Heart left ventricle (tissue), 16 donors: ENCODE results near the gene SLC2A9. TPM values are rescaled to one million over a fixed set of nuclear protein-coding genes. Genes with fewer than 3 reads are reported as not detected.

Source experiments
- ATAC-seq, 4 donors: fragments of 200-7000 bp; cut with Tn5 transposase; one replicate each; pipeline ENCODE4 v1.9.1; 2020 to 2022; ENCODE audit warnings: moderate library complexity in 4 of 4, mild to moderate bottlenecking in 3 of 4, moderate number of reproducible peaks in 1 of 4
- DNase-seq, 5 donors: peaks; one replicate each; pipeline ENCODE4 v3.0.0-alpha.2; 2020
- H3K27ac ChIP-seq, 12 donors: fragments of 200-600 bp; sonication (generic) in 4 of 12; one replicate each; pipeline versions ENCODE4 v1.5.0 to v1.8.0; 2016 to 2022; ENCODE audit warnings: mild to moderate bottlenecking in 2 of 12
- H3K27me3 ChIP-seq, 9 donors: fragments of 200-600 bp; sonication (generic) in 2 of 9; one replicate each; pipeline versions ENCODE4 v1.5.1 to v1.8.0; 2016 to 2022; ENCODE audit warnings: mild to moderate bottlenecking in 3 of 9
- H3K36me3 ChIP-seq, 9 donors: fragments of 200-600 bp; sonication (generic) in 2 of 9; one replicate each; pipeline versions ENCODE4 v1.5.0 to v1.8.0; 2018 to 2022; ENCODE audit warnings: mild to moderate bottlenecking in 2 of 9
- H3K4me1 ChIP-seq, 12 donors: fragments of 200-600 bp; sonication (generic) in 4 of 12; one replicate each; pipeline versions ENCODE4 v1.5.0 to v1.8.0; 2016 to 2022; ENCODE audit warnings: mild to moderate bottlenecking in 3 of 12
- H3K4me3 ChIP-seq, 12 donors: fragments of 200-600 bp; sonication (generic) in 4 of 12; one replicate each; pipeline versions ENCODE4 v1.5.0 to v1.8.0; 2017 to 2022; ENCODE audit warnings: mild to moderate bottlenecking in 9 of 12, moderate library complexity in 4 of 12
- H3K9me3 ChIP-seq, 12 donors: fragments of 200-600 bp; sonication (generic) in 4 of 12; one replicate each; pipeline versions ENCODE4 v1.5.0 to v1.8.0; 2016 to 2022; ENCODE audit warnings: mild to moderate bottlenecking in 1 of 12
- CTCF ChIP-seq, 12 donors: fragments of 200-600 bp; sonication (generic) in 4 of 12; IDR thresholded peaks; one replicate each; pipeline versions ENCODE4 v1.5.0 to v1.8.0; 2018 to 2022; ENCODE audit warnings: antibody characterized with exemption in 12 of 12, mild to moderate bottlenecking in 5 of 12
- POLR2A ChIP-seq, 2 donors: fragments of 450-650 bp; IDR thresholded peaks; one replicate each; pipeline ENCODE4 v1.6.1; 2017; ENCODE audit warnings: antibody characterized with exemption in 2 of 2, mild to moderate bottlenecking in 2 of 2, moderate library complexity in 2 of 2
- WGBS, 4 donors: extraction: QIAGEN DNeasy Blood & Tissue Kit in 2 of 4; methylation state at CpG; one replicate each; pipeline versions ENCODE4 v1.1.5 to v1.1.7; 2013 to 2018; 5-methylcytosine and 5-hydroxymethylcytosine counted together
- intact Hi-C, 10 donors: fragments of 100-400 bp; cut with DNase I; formaldehyde crosslinking; loops; one replicate each; pipeline versions ENCODE4 v1.11.1 to v1.14.2; 2022
- polyA plus RNA-seq, 2 donors: library from polyadenylated mRNA; stranded (reverse); fragments of 200-250 nt; gene quantifications; one replicate each; pipeline ENCODE4 v1.2.3, GENCODE V29; 2013
- total RNA-seq, 9 donors: library from RNA; depleted of rRNA in 2 of 9; stranded (reverse); fragments of >200 nt in 2 of 9; fragmentation: NEBNext Ultra II Directional in 3 of 9; extraction: Animal tissue kit (Norgen Biotek cat#: 25700) in 3 of 9; gene quantifications; one replicate each; pipeline versions ENCODE4 v1.1.0 to v1.2.4, GENCODE V29; 2016 to 2023
- donor health status: ischemic (EF 13 %, LVEDD 7.1; RV severe dilation, severe dysfunction).
- donor health status: healthy with polysubstance abuse.
- donor health status: DM: no; HTN: yes; CAD: no.
- donor health status: DM: no; HTN: no; CAD: no.
- donor health status: ischemic (EF 25% LVEDD 6.9; RV normal size, moderate dysfunction).
- donor health status: ischemic (EF 25% LVEDD 5.7; RV mildly dilated, moderate dysfunction).
- donor health status: healthy.
- donor health status: DM: yes; HTN: yes; CAD: no.
- donor health status: ischemic (EF 35%, LVEDD 5.7; RV mildly dilated, moderate dysfunction).
- donor health status: nonischemic (EF 11% LVEDD 7.7; RV severe dilation, severe dysfunction).
- donor health status: DM: yes; HTN: yes; CAD: no.
- donor health status: PGD.
- donor health status: ischemic (EF 29% LVEDD 5.4; RV normal size, mild dysfunction).
- donor health status: nonischemic (EF 23%, LVEDD 6.1; RV moderate dilation, normal function).

SLC2A9 gene
- total and polyA plus RNA-seq, 11 donors = 1.6 to 15.1 (median 5.1) TPM

- H3K27me3 ChIP-seq = no peaks in the 10 kb centered on the region
- no peak overlapping the region for H3K4me3 ChIP-seq
- peaks cover 0 to 9% (median 0%) of the 10 kb centered on the region in 12 donors for H3K9me3 ChIP-seq
- 83 to 91% (median 87%) methylated on average over 3 of the region's 3 CpGs for WGBS, 4 donors
- TF ChIP-seq POLR2A (IDR thresholded peaks at IDR 0.05) (no peak), CTCF (IDR thresholded peaks at IDR 0.05) (no peak)
- no peaks in the 10 kb centered on the region for H3K4me1 ChIP-seq
- no peaks in the 10 kb centered on the region for H3K36me3 ChIP-seq
- no peak overlapping the region for H3K27ac ChIP-seq
- DNase-seq (no peak), ATAC-seq (no peak)
- intact Hi-C loops = no loop called here
Measured at GRCh38 chr4:9861561-9861960, 159.7 kb downstream of the SLC2A9 start.

DNA sequence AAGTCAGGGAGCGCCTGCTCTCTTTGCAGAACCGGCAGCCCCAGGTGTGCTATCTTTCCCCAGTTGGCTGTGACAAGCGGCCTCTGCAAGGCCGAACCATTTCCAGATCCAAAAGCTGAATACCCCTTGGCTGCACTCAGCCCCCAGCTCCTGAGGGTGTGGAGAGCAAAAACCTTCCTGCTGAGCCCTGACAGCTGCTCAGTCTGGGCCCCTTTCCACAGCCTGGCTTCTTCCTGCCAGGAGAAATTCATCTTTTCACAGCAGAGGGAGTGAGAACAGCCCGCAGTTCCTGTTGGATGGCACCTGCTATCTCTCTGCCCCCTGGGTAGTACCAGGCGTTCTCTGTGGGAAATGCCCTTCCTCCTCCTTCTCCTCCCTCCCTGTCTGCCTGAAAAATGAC is 161.5 kb downstream of the SLC2A9 start:
- intact Hi-C loops = no loop called here
- ATAC-seq = no peak
- 68 to 75% (median 72%) methylated on average over 6 of the region's 6 CpGs for WGBS, 4 donors

GRCh38 chr4:9849538-9849920 is 171.8 kb downstream of the SLC2A9 start:
- no peak overlapping the region for H3K27ac ChIP-seq
- H3K4me3 ChIP-seq = no peak overlapping the region
- H3K9me3 ChIP-seq = peaks cover 0 to 16% (median 0%) of the 10 kb centered on the region in 12 donors
- no peak for ATAC-seq
- no peaks in the 10 kb centered on the region for H3K36me3 ChIP-seq
- DNase-seq = no peak
- intact Hi-C loops = no loop called here
- H3K27me3 ChIP-seq = no peaks in the 10 kb centered on the region
- H3K4me1 ChIP-seq = no peaks in the 10 kb centered on the region
- 92 to 98% (median 96%) methylated on average over 2 of the region's 2 CpGs for WGBS, 4 donors
- no peak for TF ChIP-seq CTCF (IDR thresholded peaks at IDR 0.05)
- TF ChIP-seq POLR2A (IDR thresholded peaks at IDR 0.05) = no peak

More for the DNA sequence above, 161.5 kb downstream of the SLC2A9 start:
- Histone ChIP-seq H3K9me3 (peaks cover 0 to 25% (median 3%) of the 10 kb centered on the region in 12 donors), H3K27me3 (no peaks in the 10 kb centered on the region), H3K36me3 (no peaks in the 10 kb centered on the region), H3K27ac (no peak overlapping the region), H3K4me3 (no peak overlapping the region), H3K4me1 (no peaks in the 10 kb centered on the region)
- no peak for TF ChIP-seq CTCF (IDR thresholded peaks at IDR 0.05)
- no peak for TF ChIP-seq POLR2A (IDR thresholded peaks at IDR 0.05)
- no peak for DNase-seq

DNA sequence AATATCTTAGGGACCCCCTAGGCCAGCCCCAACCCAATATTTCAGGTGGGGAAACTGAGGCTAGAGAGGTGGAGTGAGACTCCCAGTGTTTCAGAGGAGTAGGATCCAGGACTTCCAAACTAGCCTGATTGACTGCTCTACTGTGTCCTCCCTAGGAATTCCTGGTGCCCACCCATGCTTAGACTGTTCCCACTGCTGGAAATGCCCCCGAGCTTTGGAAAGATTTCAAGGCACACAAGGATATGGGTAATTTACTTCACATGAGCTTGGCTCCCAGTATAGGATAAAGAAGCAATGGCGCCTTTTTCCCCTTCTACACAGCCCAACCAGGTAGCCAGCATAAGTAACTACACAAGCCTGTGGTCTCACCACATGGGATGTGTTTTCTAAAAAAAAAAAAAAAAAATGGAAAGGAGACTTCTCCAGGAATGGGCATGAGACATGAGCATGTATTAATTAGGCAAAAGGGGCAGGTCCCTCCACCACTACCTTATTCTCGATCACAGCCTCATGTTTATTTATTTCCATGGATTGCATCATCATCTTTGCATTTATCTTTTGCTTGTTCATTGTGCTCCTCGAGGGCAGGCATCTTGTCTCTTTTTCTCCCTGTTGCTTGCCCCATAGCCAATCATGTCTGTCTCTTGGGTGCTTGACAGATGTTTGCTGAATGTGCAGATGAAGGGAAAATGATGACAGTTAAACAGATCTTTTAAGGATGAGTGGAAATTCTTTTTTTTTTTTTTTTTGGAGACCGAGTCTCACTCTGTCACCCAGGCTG is 173.1 kb downstream of the SLC2A9 start:
- intact Hi-C loops = no loop called here
- Histone ChIP-seq H3K4me3 (no peak overlapping the region), H3K4me1 (no peaks in the 10 kb centered on the region), H3K36me3 (no peaks in the 10 kb centered on the region), H3K9me3 (peaks cover 0 to 4% (median 0%) of the 10 kb centered on the region in 12 donors), H3K27ac (no peak overlapping the region), H3K27me3 (no peaks in the 10 kb centered on the region)
- ATAC-seq (no peak), DNase-seq (no peak)
- TF ChIP-seq POLR2A (IDR thresholded peaks at IDR 0.05) = no peak
- no peak for TF ChIP-seq CTCF (IDR thresholded peaks at IDR 0.05)
- 82 to 87% (median 84%) methylated on average over 5 of the region's 5 CpGs for WGBS, 4 donors
